Measurements from ENCODE around the gene VWA7.
"Not testable (repeated sequence)": the region's sequence is repeated elsewhere in the genome, so short reads cannot be mapped to it uniquely, and the experiment has no call there.

The VWA7 gene

GRCh38 chr6:31776989-31777666 lies at the start of gene VWA7:
Gene VWA7 (minus strand): TSS chr6:31777328. CDS start chr6:31776779, 549 bp downstream.
- peak; percentile 71 for DNase-seq (ENCODE audit: low read depth)

GRCh38 chr6:31826793-31827285 lies 49.7 kb upstream of the VWA7 start:
- DNase-seq (ENCODE audit: low read depth): no peak

GRCh38 chr6:31825553-31825952 lies 48.4 kb upstream of the VWA7 start:
- DNase-seq (ENCODE audit: low read depth): no peak

- DNase-seq (ENCODE audit: low read depth): not testable (repeated sequence)
Observed at GRCh38 chr6:31823592-31824196, 46.6 kb upstream of the VWA7 start.

DNA sequence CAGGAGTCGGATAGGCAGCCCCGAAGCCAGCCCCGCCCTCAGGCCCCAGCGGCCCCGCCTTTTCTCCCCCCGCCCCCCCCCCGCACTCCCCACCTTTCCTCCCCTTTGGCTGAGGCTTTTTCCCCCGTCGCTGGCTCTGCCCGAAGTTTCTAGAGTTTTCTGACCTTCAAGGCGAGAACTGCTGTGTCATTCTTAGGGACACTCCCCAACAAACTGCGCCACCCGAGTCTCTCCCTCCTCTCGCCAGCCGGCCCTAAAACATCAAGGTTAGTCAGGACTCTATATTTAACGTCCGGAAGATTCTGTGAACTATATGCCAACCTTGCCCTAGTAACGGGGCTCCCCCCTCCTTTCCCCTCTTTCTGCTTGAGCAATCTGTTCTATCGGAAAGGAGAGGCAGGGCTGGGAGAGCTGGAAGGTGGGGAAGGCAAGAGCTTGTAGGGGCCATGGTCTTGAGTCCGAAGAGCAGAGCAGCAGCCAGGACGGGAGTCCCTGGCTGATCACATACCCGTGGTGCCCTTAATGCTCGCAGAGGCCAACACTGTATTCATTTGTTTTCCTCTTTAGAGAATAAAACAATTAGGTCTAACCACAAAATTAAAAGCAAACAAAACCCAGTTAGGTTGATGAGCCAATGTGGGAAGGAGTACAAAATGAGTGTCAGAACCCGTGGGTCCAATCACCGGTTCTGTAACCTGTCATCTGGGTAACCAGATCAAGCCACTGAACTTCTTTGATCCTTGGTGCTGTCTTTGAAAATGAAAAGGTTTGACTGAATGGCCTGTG lies 45.1 kb upstream of the VWA7 start:
- DNase-seq (ENCODE audit: low read depth): peak; percentile 50

- DNase-seq (ENCODE audit: low read depth): peak; percentile 56
Observed at GRCh38 chr6:31821301-31822035, 44.3 kb upstream of the VWA7 start.

DNA sequence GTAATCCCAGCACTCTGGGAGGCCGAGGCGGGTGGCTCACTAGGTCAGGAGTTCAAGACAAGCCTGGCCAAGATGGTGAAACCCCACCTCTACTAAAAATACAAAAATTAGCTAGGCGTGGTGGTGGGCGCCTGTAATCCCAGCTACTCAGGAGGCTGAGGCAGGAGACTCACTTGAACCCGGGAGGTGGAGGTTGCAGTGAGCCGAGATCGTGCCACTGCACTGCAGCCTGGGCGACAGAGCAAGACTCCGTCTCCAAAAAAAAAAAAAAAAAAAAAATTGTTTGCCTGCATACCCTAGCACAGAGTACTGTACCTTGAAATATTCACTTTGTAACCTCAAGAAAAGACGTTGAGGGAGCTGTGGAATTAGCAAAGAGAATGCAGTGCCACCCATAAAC lies 43.3 kb upstream of the VWA7 start:
- DNase-seq (ENCODE audit: low read depth): not testable (repeated sequence)

- no peak for DNase-seq (ENCODE audit: low read depth)
Observed at GRCh38 chr6:31819871-31820299, 42.8 kb upstream of the VWA7 start.

- not testable (repeated sequence) for DNase-seq (ENCODE audit: low read depth)
Observed at GRCh38 chr6:31817929-31818511, 40.9 kb upstream of the VWA7 start.

- not testable (repeated sequence) for DNase-seq (ENCODE audit: low read depth)
Observed at GRCh38 chr6:31817133-31817928, 40.2 kb upstream of the VWA7 start.

- DNase-seq (ENCODE audit: low read depth): peak; percentile 49
Observed at GRCh38 chr6:31815025-31815838, 38.1 kb upstream of the VWA7 start, which contains the start of the genes HSPA1A and HSPA1L. Gene HSPA1A (plus strand): TSS chr6:31815543. CDS start chr6:31815757, 214 bp downstream. Gene HSPA1L (minus strand): TSS chr6:31815283. CDS start chr6:31811972, 3,311 bp downstream.

GRCh38 chr6:31814677-31815024 lies 37.5 kb upstream of the VWA7 start:
- peak; percentile 63 for DNase-seq (ENCODE audit: low read depth)

GRCh38 chr6:31813465-31813849 lies 36.3 kb upstream of the VWA7 start:
- no peak for DNase-seq (ENCODE audit: low read depth)

DNA sequence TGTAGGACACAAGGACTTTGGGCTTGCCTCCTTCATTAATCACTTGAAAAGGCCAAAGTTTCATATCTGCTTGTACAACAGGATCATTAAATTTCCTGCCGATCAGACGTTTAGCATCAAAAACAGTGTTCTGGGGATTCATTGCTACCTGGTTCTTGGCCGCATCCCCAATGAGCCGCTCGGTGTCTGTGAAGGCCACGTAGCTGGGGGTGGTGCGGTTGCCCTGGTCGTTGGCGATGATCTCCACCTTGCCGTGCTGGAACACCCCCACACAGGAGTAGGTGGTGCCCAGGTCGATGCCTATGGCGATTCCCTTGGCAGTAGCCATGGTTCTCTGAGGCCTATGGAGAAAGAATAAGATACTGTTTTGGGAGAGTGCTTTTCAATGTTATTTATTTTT lies 34.5 kb upstream of the VWA7 start:
- no peak for DNase-seq (ENCODE audit: low read depth)

GRCh38 chr6:31808599-31808998 lies 31.5 kb upstream of the VWA7 start:
- DNase-seq (ENCODE audit: low read depth): not testable (repeated sequence)

- peak; percentile 95 for DNase-seq (ENCODE audit: low read depth)
Observed at GRCh38 chr6:31806470-31807272, 29.5 kb upstream of the VWA7 start, which contains the start of gene LSM2. Gene LSM2 (minus strand): TSS chr6:31806966. CDS start chr6:31806757, 209 bp downstream.

- no peak for DNase-seq (ENCODE audit: low read depth)
Observed at GRCh38 chr6:31805939-31806469, 28.9 kb upstream of the VWA7 start.

All from activated T-helper 9 cell treated with anti-CD3 and anti-CD28 coated beads, Interleukin-2, amount 50 U/mL, for 16 hours (primary cell).